WTC11 (cell line): ENCODE measurements around the gene CD180. TPM values are rescaled to one million over a fixed set of nuclear protein-coding genes. Genes with fewer than 3 reads are reported as not detected.

Experiments used
- ATAC-seq: fragments of 200-7000 bp; cut with Tn5 transposase; 2 replicates; pipeline ENCODE4 v1.10.0; 2021; ENCODE audit warnings: mild to moderate bottlenecking, moderate library complexity
- CTCF ChIA-PET: fragments of 300-600 bp; sonication (Branson Sonifier 250); formaldehyde crosslinking; loops from one replicate; lab custom pipeline; 2021; ENCODE audit warnings: antibody characterized with exemption; lab: Charles Lee
- POLR2A ChIA-PET: fragments of 350-600 bp; sonication (Branson Sonifier 250); formaldehyde crosslinking; loops from one replicate; lab custom pipeline; 2021; ENCODE audit warnings: antibody characterized with exemption; lab: Charles Lee
- DNase-seq: peaks from one replicate; pipeline ENCODE4 v3.0.0; 2021; ENCODE audit warnings: low spot score
- H3K27ac Mint-ChIP-seq: 2 replicates; pipeline ENCODE4 v1.8.0; 2021; ENCODE audit warnings: mixed read lengths
- H3K27me3 Mint-ChIP-seq: 2 replicates; pipeline ENCODE4 v1.8.0; 2021; ENCODE audit warnings: low read depth, mild to moderate bottlenecking, moderate library complexity, mixed read lengths
- H3K36me3 Mint-ChIP-seq: 2 replicates; pipeline ENCODE4 v1.8.0; 2021; ENCODE audit warnings: mixed read lengths
- H3K4me1 Mint-ChIP-seq: 2 replicates; pipeline ENCODE4 v1.8.0; 2022; ENCODE audit warnings: mixed read lengths
- H3K4me3 Mint-ChIP-seq: 2 replicates; pipeline ENCODE4 v1.8.0; 2021; ENCODE audit warnings: mild to moderate bottlenecking, moderate library complexity, mixed read lengths
- H3K9me3 Mint-ChIP-seq: 2 replicates; pipeline ENCODE4 v1.8.0; 2021; ENCODE audit warnings: mixed read lengths
- ATF1 ChIP-seq: sonication (generic); formaldehyde crosslinking; IDR thresholded peaks from 2 replicates; pipeline ENCODE4 v1.8.1; 2023; ENCODE audit warnings: mild to moderate bottlenecking, moderate library complexity, missing genetic modification reagents
- EMX1 ChIP-seq: fragments of 250-450 bp; sonication (Bioruptor Pico); IDR thresholded peaks from 2 replicates; pipeline ENCODE4 v1.8.0; 2021; ENCODE audit warnings: mild to moderate bottlenecking
- ETV6 ChIP-seq: sonication (generic); formaldehyde crosslinking; IDR thresholded peaks from 2 replicates; pipeline ENCODE4 v1.8.1; 2022; ENCODE audit warnings: mild to moderate bottlenecking, missing genetic modification reagents
- FOXP1 ChIP-seq: sonication (generic); formaldehyde crosslinking; IDR thresholded peaks from 2 replicates; pipeline ENCODE4 v1.8.0; 2022; ENCODE audit warnings: missing genetic modification reagents, mild to moderate bottlenecking, moderate library complexity, borderline replicate concordance
- GABPB1 ChIP-seq: sonication (generic); formaldehyde crosslinking; IDR thresholded peaks from 2 replicates; pipeline ENCODE4 v1.8.1; 2023; ENCODE audit warnings: mild to moderate bottlenecking, missing genetic modification reagents
- JUN ChIP-seq: sonication (generic); formaldehyde crosslinking; IDR thresholded peaks from 2 replicates; pipeline ENCODE4 v1.8.0; 2023; ENCODE audit warnings: mild to moderate bottlenecking, missing genetic modification reagents
- KAT7 ChIP-seq: sonication (generic); formaldehyde crosslinking; IDR thresholded peaks from 2 replicates; pipeline ENCODE4 v1.8.1; 2023; ENCODE audit warnings: missing genetic modification reagents, mild to moderate bottlenecking, borderline replicate concordance
- MXD4 ChIP-seq: fragments of 250-450 bp; sonication (Bioruptor Pico); IDR thresholded peaks from 2 replicates; pipeline ENCODE4 v1.8.0; 2021; ENCODE audit warnings: mild to moderate bottlenecking, moderate library complexity, borderline replicate concordance
- NR1H2 ChIP-seq: sonication (generic); formaldehyde crosslinking; IDR thresholded peaks from 2 replicates; pipeline ENCODE4 v1.9.0; 2021; ENCODE audit warnings: mild to moderate bottlenecking, moderate library complexity, missing genetic modification reagents
- PRRX2 ChIP-seq: fragments of 250-450 bp; sonication (Bioruptor Pico); IDR thresholded peaks from 2 replicates; pipeline ENCODE4 v1.8.0; 2021; ENCODE audit warnings: mild to moderate bottlenecking
- SMAD4 ChIP-seq: sonication (generic); formaldehyde crosslinking; IDR thresholded peaks from 2 replicates; pipeline ENCODE4 v1.8.0; 2022; ENCODE audit warnings: mild to moderate bottlenecking, missing genetic modification reagents
- SP1 ChIP-seq: sonication (generic); formaldehyde crosslinking; conservative IDR thresholded peaks from 2 replicates; pipeline ENCODE4 v1.8.1; 2022; ENCODE audit warnings: missing genetic modification reagents
- total RNA-seq: library from RNA; stranded (reverse); gene quantifications from 3 replicates; pipeline ENCODE4 v1.2.3, GENCODE V29; 2021
- TF ChIP-seq, protein P1 (sequence below): sonication (generic); formaldehyde crosslinking; IDR thresholded peaks from 2 replicates; pipeline ENCODE4 v1.8.0; 2022; ENCODE audit warnings: mild to moderate bottlenecking, missing genetic modification reagents
- TF ChIP-seq, protein P2 (sequence below): sonication (generic); formaldehyde crosslinking; IDR thresholded peaks from 2 replicates; pipeline ENCODE4 v1.8.1; 2023; ENCODE audit warnings: mild to moderate bottlenecking, missing genetic modification reagents
- TF ChIP-seq, protein P3 (sequence below): sonication (generic); formaldehyde crosslinking; IDR thresholded peaks from 2 replicates; pipeline ENCODE4 v1.8.1; 2023; ENCODE audit warnings: mild to moderate bottlenecking, missing genetic modification reagents, moderate library complexity
- TF ChIP-seq, protein P4 (sequence below): sonication (generic); formaldehyde crosslinking; IDR thresholded peaks from 2 replicates; pipeline ENCODE4 v1.8.1; 2022; ENCODE audit warnings: mild to moderate bottlenecking, missing genetic modification reagents, moderate library complexity, borderline replicate concordance
- TF ChIP-seq, protein P5 (sequence below): sonication (generic); formaldehyde crosslinking; IDR thresholded peaks from 2 replicates; pipeline ENCODE4 v1.8.1; 2023; ENCODE audit warnings: mild to moderate bottlenecking, missing genetic modification reagents, moderate library complexity
- TF ChIP-seq, protein P6 (sequence below): sonication (generic); formaldehyde crosslinking; IDR thresholded peaks from 2 replicates; pipeline ENCODE4 v1.8.1; 2023; ENCODE audit warnings: mild to moderate bottlenecking, moderate library complexity, missing genetic modification reagents
- TF ChIP-seq, protein P7 (sequence below): fragments of 250-450 bp; sonication (Bioruptor Pico); IDR thresholded peaks from 2 replicates; pipeline ENCODE4 v1.8.0; 2021; ENCODE audit warnings: mild to moderate bottlenecking

The CD180 gene
- total RNA-seq, 1 experiment from 2014 or later, result not detected

DNA sequence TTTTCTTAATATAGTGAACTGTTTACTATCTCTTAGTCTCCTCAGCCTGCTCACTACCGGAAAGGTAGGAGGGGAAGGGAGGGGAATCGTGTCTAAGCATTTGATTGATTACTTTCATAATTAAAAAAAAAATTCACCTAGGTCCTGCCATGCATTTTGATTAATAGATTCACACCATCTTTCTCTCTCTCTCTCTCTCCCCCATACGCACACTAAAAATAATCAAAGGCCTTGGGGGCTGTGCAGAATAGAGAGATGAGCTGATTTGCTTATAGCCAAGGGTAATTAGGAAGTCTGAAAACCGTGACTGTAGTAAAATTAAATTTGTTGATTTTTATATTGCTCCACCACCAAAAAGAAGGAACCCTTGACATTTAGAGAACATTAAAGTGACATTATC is 49.6 kb downstream of the CD180 start:
- H3K27me3 Mint-ChIP-seq, result no peaks in the 10 kb centered on the region
- no peak overlapping the region for H3K27ac Mint-ChIP-seq
- peaks cover 7% of the 10 kb centered on the region for H3K36me3 Mint-ChIP-seq
- CTCF ChIA-PET, result no interaction called here
- H3K9me3 Mint-ChIP-seq, result no peaks in the 10 kb centered on the region
- H3K4me1 Mint-ChIP-seq, result no peaks in the 10 kb centered on the region
- no peak overlapping the region for H3K4me3 Mint-ChIP-seq
- TF ChIP-seq ETV6 (CRISPR knock-in tag) (no peak), EMX1 (no peak), SP1 (CRISPR knock-in tag) (no peak), NR1H2 (CRISPR knock-in tag) (no peak), SMAD4 (CRISPR knock-in tag) (no peak), ATF1 (CRISPR knock-in tag) (no peak), MXD4 (no peak)
- TF ChIP-seq, protein P1, sequence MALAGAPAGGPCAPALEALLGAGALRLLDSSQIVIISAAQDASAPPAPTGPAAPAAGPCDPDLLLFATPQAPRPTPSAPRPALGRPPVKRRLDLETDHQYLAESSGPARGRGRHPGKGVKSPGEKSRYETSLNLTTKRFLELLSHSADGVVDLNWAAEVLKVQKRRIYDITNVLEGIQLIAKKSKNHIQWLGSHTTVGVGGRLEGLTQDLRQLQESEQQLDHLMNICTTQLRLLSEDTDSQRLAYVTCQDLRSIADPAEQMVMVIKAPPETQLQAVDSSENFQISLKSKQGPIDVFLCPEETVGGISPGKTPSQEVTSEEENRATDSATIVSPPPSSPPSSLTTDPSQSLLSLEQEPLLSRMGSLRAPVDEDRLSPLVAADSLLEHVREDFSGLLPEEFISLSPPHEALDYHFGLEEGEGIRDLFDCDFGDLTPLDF (CRISPR knock-in tag), result no peak
- TF ChIP-seq, protein P2, sequence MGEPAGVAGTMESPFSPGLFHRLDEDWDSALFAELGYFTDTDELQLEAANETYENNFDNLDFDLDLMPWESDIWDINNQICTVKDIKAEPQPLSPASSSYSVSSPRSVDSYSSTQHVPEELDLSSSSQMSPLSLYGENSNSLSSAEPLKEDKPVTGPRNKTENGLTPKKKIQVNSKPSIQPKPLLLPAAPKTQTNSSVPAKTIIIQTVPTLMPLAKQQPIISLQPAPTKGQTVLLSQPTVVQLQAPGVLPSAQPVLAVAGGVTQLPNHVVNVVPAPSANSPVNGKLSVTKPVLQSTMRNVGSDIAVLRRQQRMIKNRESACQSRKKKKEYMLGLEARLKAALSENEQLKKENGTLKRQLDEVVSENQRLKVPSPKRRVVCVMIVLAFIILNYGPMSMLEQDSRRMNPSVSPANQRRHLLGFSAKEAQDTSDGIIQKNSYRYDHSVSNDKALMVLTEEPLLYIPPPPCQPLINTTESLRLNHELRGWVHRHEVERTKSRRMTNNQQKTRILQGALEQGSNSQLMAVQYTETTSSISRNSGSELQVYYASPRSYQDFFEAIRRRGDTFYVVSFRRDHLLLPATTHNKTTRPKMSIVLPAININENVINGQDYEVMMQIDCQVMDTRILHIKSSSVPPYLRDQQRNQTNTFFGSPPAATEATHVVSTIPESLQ (CRISPR knock-in tag), result no peak
- TF ChIP-seq, protein P3, sequence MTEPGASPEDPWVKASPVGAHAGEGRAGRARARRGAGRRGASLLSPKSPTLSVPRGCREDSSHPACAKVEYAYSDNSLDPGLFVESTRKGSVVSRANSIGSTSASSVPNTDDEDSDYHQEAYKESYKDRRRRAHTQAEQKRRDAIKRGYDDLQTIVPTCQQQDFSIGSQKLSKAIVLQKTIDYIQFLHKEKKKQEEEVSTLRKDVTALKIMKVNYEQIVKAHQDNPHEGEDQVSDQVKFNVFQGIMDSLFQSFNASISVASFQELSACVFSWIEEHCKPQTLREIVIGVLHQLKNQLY (CRISPR knock-in tag), result no peak
- ATAC-seq, result no peak
- DNase-seq, result no peak
- POLR2A ChIA-PET, result no interaction called here

DNA sequence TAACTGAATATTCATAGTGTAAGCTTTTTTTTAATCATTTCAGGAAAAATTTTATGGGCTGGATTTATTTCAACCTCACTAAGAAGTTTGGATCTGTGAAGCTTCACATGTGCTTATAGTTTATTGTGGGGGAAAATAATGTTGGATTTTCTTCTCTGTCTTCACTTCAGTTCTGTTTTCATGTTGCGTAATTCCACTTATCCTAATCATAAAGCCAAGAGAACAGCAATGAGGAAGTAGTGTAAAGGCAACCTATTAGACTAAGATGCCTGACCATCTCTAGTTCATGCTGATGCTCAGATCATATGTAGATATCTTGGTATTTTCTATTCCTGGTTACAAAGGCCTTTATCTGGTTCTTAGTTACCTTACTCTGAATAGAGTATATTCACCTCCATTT is 50.0 kb downstream of the CD180 start:
- no peak for DNase-seq
- Mint-ChIP-seq H3K27ac (no peak overlapping the region), H3K4me1 (no peaks in the 10 kb centered on the region), H3K4me3 (no peak overlapping the region), H3K9me3 (no peaks in the 10 kb centered on the region), H3K27me3 (no peaks in the 10 kb centered on the region), H3K36me3 (peaks cover 7% of the 10 kb centered on the region)
- TF ChIP-seq EMX1, result no peak
- TF ChIP-seq, protein P4, sequence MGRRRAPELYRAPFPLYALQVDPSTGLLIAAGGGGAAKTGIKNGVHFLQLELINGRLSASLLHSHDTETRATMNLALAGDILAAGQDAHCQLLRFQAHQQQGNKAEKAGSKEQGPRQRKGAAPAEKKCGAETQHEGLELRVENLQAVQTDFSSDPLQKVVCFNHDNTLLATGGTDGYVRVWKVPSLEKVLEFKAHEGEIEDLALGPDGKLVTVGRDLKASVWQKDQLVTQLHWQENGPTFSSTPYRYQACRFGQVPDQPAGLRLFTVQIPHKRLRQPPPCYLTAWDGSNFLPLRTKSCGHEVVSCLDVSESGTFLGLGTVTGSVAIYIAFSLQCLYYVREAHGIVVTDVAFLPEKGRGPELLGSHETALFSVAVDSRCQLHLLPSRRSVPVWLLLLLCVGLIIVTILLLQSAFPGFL (CRISPR knock-in tag), result no peak
- TF ChIP-seq, protein P5, sequence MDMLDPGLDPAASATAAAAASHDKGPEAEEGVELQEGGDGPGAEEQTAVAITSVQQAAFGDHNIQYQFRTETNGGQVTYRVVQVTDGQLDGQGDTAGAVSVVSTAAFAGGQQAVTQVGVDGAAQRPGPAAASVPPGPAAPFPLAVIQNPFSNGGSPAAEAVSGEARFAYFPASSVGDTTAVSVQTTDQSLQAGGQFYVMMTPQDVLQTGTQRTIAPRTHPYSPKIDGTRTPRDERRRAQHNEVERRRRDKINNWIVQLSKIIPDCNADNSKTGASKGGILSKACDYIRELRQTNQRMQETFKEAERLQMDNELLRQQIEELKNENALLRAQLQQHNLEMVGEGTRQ (CRISPR knock-in tag), result no peak
- TF ChIP-seq, protein P6, sequence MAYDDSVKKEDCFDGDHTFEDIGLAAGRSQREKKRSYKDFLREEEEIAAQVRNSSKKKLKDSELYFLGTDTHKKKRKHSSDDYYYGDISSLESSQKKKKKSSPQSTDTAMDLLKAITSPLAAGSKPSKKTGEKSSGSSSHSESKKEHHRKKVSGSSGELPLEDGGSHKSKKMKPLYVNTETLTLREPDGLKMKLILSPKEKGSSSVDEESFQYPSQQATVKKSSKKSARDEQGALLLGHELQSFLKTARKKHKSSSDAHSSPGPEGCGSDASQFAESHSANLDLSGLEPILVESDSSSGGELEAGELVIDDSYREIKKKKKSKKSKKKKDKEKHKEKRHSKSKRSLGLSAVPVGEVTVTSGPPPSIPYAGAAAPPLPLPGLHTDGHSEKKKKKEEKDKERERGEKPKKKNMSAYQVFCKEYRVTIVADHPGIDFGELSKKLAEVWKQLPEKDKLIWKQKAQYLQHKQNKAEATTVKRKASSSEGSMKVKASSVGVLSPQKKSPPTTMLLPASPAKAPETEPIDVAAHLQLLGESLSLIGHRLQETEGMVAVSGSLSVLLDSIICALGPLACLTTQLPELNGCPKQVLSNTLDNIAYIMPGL (CRISPR knock-in tag), result no peak
- TF ChIP-seq, protein P7, sequence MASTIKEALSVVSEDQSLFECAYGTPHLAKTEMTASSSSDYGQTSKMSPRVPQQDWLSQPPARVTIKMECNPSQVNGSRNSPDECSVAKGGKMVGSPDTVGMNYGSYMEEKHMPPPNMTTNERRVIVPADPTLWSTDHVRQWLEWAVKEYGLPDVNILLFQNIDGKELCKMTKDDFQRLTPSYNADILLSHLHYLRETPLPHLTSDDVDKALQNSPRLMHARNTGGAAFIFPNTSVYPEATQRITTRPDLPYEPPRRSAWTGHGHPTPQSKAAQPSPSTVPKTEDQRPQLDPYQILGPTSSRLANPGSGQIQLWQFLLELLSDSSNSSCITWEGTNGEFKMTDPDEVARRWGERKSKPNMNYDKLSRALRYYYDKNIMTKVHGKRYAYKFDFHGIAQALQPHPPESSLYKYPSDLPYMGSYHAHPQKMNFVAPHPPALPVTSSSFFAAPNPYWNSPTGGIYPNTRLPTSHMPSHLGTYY (CRISPR knock-in tag), result no peak
- no peak for TF ChIP-seq FOXP1 (CRISPR knock-in tag)
- no peak for TF ChIP-seq JUN (CRISPR knock-in tag)
- no peak for TF ChIP-seq PRRX2 (CRISPR knock-in tag)
- TF ChIP-seq GABPB1, result no peak
- TF ChIP-seq KAT7 (CRISPR knock-in tag), result no peak
- no peak for ATAC-seq
- CTCF ChIA-PET, result no interaction called here
- POLR2A ChIA-PET, result no interaction called here
